NCI-H748 (cell line): ENCODE results near the gene CLECL1.

Experiments
- DNase-seq: peaks from one replicate; lab custom pipeline; 2025; ENCODE audit not compliant: unreplicated experiment; lab: John Stamatoyannopoulos, UW

The CLECL1 gene

GRCh38 chr12:9732921-9733461 is at the start of gene CLECL1:
CLECL1 (minus strand) TSS chr12:9733097.
- no peak for DNase-seq

DNA sequence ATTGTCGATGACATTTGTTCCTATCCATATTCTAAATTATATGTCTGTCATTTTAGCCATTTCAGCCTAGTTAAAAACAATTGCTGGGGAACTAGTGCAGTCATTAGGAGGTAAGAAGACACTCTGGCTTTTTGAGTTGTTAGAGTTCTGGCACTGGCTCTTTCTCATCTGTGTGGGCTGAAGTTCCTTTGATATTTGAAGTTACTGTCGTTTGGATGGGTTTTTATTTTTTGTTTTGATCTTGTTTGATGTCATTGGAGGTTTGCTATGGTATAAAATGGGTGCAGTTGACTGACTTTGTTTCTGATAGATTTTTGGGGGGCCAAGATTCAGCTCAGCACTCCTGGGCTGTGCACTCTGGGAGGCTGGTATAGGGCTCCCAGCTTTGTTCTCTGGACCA is 48.5 kb upstream of the CLECL1 start:
- no peak for DNase-seq

- DNase-seq: no peak
Observed at GRCh38 chr12:9779209-9779608, 46.3 kb upstream of the CLECL1 start.

DNA sequence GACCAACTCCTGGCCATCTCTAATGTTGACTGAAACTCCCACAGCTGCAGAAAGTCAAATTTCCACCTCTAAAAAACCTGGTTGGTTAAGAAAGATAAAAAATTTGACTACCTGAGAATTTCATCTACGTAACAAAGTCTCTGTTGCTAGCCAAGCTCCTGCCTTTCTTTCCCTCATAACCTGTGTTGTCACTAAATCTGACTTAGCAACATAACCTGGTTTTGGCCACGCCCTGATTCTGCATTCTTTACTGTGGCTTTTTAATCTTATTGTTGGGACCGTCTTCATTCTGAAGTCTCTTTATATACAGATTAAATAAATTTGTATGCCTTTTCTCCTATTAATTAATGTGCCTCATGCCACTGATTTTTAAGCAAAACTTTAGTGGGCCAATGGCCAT is 43.9 kb upstream of the CLECL1 start:
- no peak for DNase-seq

DNA sequence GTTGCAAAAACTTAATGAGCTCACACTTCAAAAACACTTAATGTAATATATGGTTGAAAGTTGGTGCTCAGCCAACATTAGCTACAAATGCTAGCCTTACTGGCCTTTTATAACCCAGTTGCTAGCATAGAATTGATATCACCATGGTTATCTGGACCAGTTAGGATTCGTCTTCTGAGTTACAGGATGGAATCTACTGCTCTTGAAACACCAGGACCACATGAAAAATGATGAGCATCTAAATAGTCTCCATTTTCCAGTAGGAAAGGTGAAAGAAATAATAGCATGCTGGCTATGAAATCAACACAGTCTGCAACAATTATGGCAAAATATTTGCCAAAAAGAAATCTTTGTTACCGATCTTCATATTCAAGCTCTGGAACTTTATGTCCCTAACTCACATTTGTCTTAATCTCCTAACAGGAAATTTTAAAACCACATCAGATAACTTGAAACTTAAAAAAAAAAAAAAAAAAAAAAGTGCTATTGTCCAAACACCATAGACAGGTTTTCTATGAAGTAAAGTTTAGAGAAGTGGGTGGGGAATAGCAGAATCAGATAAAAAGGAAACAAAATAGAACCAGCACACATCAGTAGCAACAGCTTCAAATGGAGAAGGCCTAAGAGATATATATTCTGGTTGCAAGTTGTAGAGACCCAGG is 40.5 kb upstream of the CLECL1 start:
- no peak for DNase-seq

GRCh38 chr12:9763025-9763424 is 30.1 kb upstream of the CLECL1 start:
- no peak for DNase-seq

GRCh38 chr12:9762369-9762768 is 29.5 kb upstream of the CLECL1 start:
- no peak for DNase-seq

- DNase-seq: no peak
Observed at GRCh38 chr12:9761419-9761781, 28.5 kb upstream of the CLECL1 start.

- no peak for DNase-seq
Observed at GRCh38 chr12:9760699-9761418, 28.0 kb upstream of the CLECL1 start, which contains the start of gene CD69. CD69 (minus strand) TSS chr12:9760901; CDS start chr12:9760820, 81 bp downstream.

DNA sequence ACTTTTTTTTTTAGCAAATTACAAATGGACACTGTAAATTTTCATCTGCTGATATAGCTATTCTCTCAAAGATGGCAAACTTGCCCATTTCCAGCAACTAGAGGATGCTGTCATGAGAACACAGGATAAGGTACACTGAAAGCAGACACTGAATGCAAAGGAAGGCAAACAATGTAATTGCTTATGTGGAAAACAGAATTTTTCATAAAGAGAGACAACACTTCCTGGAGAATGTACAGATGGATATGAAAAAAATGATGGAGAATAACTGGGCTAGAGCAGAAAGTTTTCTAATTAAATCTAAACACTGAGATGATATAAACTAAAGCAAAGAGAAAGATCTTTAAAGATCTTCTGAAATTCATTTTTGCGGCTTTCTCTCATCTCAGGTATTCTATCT is 27.2 kb upstream of the CLECL1 start:
- DNase-seq: no peak

DNA sequence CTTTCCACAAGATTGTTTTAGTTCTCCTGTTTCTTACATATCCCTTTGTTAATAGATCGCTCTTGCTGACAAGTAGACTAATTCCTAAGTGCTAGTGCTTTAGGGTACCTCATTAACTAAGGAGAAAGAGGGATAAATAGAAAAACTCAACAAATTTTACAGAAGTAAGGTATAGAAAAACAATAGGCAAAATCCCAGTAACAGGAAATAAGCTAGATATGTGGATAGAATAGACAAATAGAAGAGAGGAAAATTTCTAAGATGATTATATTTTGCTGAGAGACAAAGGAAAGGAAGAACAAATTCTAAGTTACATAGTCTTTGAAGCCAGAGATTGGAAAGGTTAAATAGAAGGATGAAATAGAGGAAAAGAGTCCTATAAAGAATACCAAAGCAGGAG is 26.8 kb upstream of the CLECL1 start:
- no peak for DNase-seq

GRCh38 chr12:9758119-9758518 is 25.2 kb upstream of the CLECL1 start:
- DNase-seq: no peak

GRCh38 chr12:9757433-9758025 is 24.6 kb upstream of the CLECL1 start:
- DNase-seq: no peak

GRCh38 chr12:9756706-9757105 is 23.8 kb upstream of the CLECL1 start:
- no peak for DNase-seq

DNA sequence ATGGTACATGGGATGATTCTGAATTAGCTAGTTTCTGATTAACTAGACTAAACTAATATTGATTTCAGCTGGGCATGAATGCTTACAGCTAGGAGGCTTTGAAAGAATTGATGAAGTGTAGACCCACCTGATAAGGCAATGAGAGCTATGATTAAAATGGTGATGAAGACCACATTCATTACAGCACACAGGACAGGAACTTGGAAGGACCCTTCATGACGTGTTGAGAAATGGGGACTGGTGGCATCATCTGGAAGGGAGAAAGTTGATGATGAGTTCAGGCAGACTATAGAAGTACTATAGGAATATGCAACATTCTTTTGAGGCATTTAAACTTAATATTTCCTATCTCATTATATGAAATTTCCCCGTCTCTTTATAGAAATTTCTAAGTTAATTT is 23.3 kb upstream of the CLECL1 start:
- DNase-seq: no peak

GRCh38 chr12:9755567-9755966 is 22.7 kb upstream of the CLECL1 start:
- DNase-seq: no peak

DNA sequence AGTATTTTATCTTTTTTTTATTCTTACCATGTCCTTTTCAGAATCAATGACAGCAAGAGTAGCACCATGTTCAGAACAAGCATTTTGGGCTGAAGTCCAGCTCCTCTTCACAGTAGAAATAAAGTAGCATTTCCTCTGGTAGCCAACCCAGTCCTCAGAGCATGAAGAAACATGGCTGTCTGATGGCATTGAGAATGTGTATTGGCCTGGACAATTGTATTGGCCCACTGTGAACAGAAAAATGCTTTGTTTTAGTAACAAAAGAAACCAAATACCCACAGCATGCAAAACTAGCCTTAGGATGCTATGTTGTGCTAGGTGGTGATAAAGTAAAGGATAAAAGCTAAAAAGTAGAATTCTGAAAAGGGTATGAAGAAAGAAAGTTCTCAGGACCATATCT is 22.1 kb upstream of the CLECL1 start:
- no peak for DNase-seq

DNA sequence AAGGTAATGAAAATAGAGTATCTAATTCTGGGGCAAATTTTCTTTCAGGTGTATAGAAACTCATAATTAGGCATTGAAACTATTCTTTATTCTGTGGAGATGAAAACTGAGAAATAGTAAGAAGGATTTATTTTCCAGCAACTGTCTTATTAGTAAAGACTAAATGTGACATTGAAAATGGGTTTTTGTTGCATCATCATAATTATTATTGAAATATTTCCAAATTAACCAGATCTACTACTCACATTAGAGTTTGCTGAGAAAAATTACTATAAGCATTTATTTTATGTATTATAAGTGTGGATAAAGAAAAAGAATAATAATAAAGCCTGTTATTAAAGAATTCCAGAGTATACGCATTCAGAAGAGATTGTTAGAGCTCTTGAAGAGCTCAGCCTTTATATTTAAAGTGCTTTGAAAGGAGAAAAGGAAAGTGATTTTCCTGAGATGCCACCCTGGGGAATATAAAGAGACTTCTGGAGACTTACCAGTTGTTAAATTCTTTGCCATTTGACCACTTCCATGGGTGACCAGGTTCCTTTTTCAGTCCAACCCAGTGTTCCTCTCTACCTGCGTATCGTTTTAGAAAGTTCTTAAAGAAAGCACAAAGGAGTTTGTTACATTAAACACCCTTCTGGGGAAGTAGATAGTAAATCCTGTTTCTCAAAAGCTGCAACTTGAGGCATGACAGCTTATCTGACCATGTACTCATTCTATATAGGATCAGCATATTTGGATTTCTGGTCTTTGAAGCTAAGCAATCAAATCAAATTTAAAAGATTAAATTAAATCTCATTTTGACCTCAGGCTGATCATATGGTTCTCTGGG is 21.4 kb upstream of the CLECL1 start:
- no peak for DNase-seq

GRCh38 chr12:9753498-9753897 is 20.6 kb upstream of the CLECL1 start:
- DNase-seq: no peak

DNA sequence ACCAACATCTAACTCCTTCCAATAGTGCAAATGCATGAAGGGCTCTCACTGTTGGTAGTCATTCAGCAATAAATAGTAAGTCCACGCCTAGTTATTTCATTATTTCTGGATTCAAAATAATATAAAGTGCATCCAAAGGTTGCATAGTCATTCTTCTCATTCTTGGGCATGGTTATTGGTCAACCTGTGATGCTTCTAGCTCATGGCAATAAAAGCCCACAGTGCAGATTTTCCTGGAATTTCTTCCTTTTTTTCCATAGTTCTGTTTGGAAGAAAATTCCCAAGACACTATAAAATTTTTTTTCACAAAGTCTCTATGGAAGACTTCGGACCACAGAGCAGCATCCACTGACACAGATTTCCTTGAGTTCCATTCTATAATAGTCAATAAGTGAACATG is 20.2 kb upstream of the CLECL1 start:
- no peak for DNase-seq
